Measurements from ENCODE around the gene ZBTB40.

The ZBTB40 gene

GRCh38 chr1:22545141-22545540 lies 93.5 kb downstream of the ZBTB40 start:
- H3K27me3 Mint-ChIP-seq (ENCODE audit: low read depth), result peaks cover 15% of the 10 kb centered on the region

GRCh38 chr1:22547186-22547817 lies 95.7 kb downstream of the ZBTB40 start:
- no peak for DNase-seq (ENCODE audit: low spot score)
- peaks cover 15% of the 10 kb centered on the region for H3K27me3 Mint-ChIP-seq (ENCODE audit: low read depth)
- no peak overlapping the region for H3K27ac Mint-ChIP-seq
- H3K4me1 Mint-ChIP-seq (ENCODE audit: low read depth), result no peaks in the 10 kb centered on the region
- H3K9me3 Mint-ChIP-seq, result no peaks in the 10 kb centered on the region
- no peak overlapping the region for H3K4me3 Mint-ChIP-seq
- H3K36me3 Mint-ChIP-seq (ENCODE audit: low read depth), result no peaks in the 10 kb centered on the region

More at GRCh38 chr1:22545141-22545540, 93.5 kb downstream of the ZBTB40 start:
- no peak for DNase-seq (ENCODE audit: low spot score)
- Mint-ChIP-seq H3K36me3 (ENCODE audit: low read depth) (no peaks in the 10 kb centered on the region), H3K4me1 (ENCODE audit: low read depth) (no peaks in the 10 kb centered on the region), H3K4me3 (no peak overlapping the region), H3K9me3 (no peaks in the 10 kb centered on the region), H3K27ac (no peak overlapping the region)

GRCh38 chr1:22547818-22548462 lies 96.3 kb downstream of the ZBTB40 start:
- Mint-ChIP-seq H3K36me3 (ENCODE audit: low read depth) (no peaks in the 10 kb centered on the region), H3K4me1 (ENCODE audit: low read depth) (no peaks in the 10 kb centered on the region), H3K4me3 (no peak overlapping the region), H3K27me3 (ENCODE audit: low read depth) (peaks cover 15% of the 10 kb centered on the region), H3K27ac (no peak overlapping the region), H3K9me3 (no peaks in the 10 kb centered on the region)
- DNase-seq (ENCODE audit: low spot score), result no peak

GRCh38 chr1:22550021-22550420 lies 98.4 kb downstream of the ZBTB40 start:
- no peaks in the 10 kb centered on the region for H3K9me3 Mint-ChIP-seq
- no peak overlapping the region for H3K4me3 Mint-ChIP-seq
- H3K27ac Mint-ChIP-seq, result no peak overlapping the region
- H3K27me3 Mint-ChIP-seq (ENCODE audit: low read depth), result peaks cover 15% of the 10 kb centered on the region
- H3K4me1 Mint-ChIP-seq (ENCODE audit: low read depth), result no peaks in the 10 kb centered on the region
- H3K36me3 Mint-ChIP-seq (ENCODE audit: low read depth), result no peaks in the 10 kb centered on the region
- DNase-seq (ENCODE audit: low spot score), result no peak

- H3K27ac Mint-ChIP-seq, result no peak overlapping the region
- H3K27me3 Mint-ChIP-seq (ENCODE audit: low read depth), result peaks cover 20% of the 10 kb centered on the region
- H3K36me3 Mint-ChIP-seq (ENCODE audit: low read depth), result no peaks in the 10 kb centered on the region
- DNase-seq (ENCODE audit: low spot score), result no peak
- H3K9me3 Mint-ChIP-seq, result no peaks in the 10 kb centered on the region
- no peak overlapping the region for H3K4me3 Mint-ChIP-seq
- no peaks in the 10 kb centered on the region for H3K4me1 Mint-ChIP-seq (ENCODE audit: low read depth)
Observed at GRCh38 chr1:22551591-22551990, 99.9 kb downstream of the ZBTB40 start.

GRCh38 chr1:22552021-22552420 lies 100.4 kb downstream of the ZBTB40 start:
- no peak overlapping the region for H3K27ac Mint-ChIP-seq
- H3K4me3 Mint-ChIP-seq, result no peak overlapping the region
- H3K36me3 Mint-ChIP-seq (ENCODE audit: low read depth), result no peaks in the 10 kb centered on the region
- peaks cover 20% of the 10 kb centered on the region for H3K27me3 Mint-ChIP-seq (ENCODE audit: low read depth)
- no peaks in the 10 kb centered on the region for H3K9me3 Mint-ChIP-seq
- DNase-seq (ENCODE audit: low spot score), result no peak
- H3K4me1 Mint-ChIP-seq (ENCODE audit: low read depth), result no peaks in the 10 kb centered on the region

- H3K36me3 Mint-ChIP-seq (ENCODE audit: low read depth), result no peaks in the 10 kb centered on the region
- H3K9me3 Mint-ChIP-seq, result no peaks in the 10 kb centered on the region
- H3K27ac Mint-ChIP-seq, result no peak overlapping the region
- H3K4me3 Mint-ChIP-seq, result no peak overlapping the region
- no peaks in the 10 kb centered on the region for H3K4me1 Mint-ChIP-seq (ENCODE audit: low read depth)
- DNase-seq (ENCODE audit: low spot score), result no peak
- peaks cover 14% of the 10 kb centered on the region for H3K27me3 Mint-ChIP-seq (ENCODE audit: low read depth)
Observed at GRCh38 chr1:22553104-22553880, 101.6 kb downstream of the ZBTB40 start.

- peaks cover 15% of the 10 kb centered on the region for H3K27me3 Mint-ChIP-seq (ENCODE audit: low read depth)
- H3K4me1 Mint-ChIP-seq (ENCODE audit: low read depth), result no peaks in the 10 kb centered on the region
- H3K36me3 Mint-ChIP-seq (ENCODE audit: low read depth), result no peaks in the 10 kb centered on the region
Observed at GRCh38 chr1:22553991-22554522, 102.4 kb downstream of the ZBTB40 start.

GRCh38 chr1:22555371-22555656 lies 103.7 kb downstream of the ZBTB40 start:
- Mint-ChIP-seq H3K27me3 (ENCODE audit: low read depth) (peaks cover 19% of the 10 kb centered on the region), H3K36me3 (ENCODE audit: low read depth) (no peaks in the 10 kb centered on the region), H3K4me1 (ENCODE audit: low read depth) (no peaks in the 10 kb centered on the region), H3K9me3 (no peaks in the 10 kb centered on the region), H3K4me3 (no peak overlapping the region), H3K27ac (no peak overlapping the region)
- no peak for DNase-seq (ENCODE audit: low spot score)

More at GRCh38 chr1:22553991-22554522, 102.4 kb downstream of the ZBTB40 start:
- DNase-seq (ENCODE audit: low spot score), result no peak
- H3K9me3 Mint-ChIP-seq, result no peaks in the 10 kb centered on the region
- H3K4me3 Mint-ChIP-seq, result no peak overlapping the region
- H3K27ac Mint-ChIP-seq, result no peak overlapping the region

- no peaks in the 10 kb centered on the region for H3K36me3 Mint-ChIP-seq (ENCODE audit: low read depth)
- no peaks in the 10 kb centered on the region for H3K4me1 Mint-ChIP-seq (ENCODE audit: low read depth)
- H3K4me3 Mint-ChIP-seq, result no peak overlapping the region
- DNase-seq (ENCODE audit: low spot score), result no peak
- H3K27me3 Mint-ChIP-seq (ENCODE audit: low read depth), result peaks cover 25% of the 10 kb centered on the region
- no peaks in the 10 kb centered on the region for H3K9me3 Mint-ChIP-seq
- H3K27ac Mint-ChIP-seq, result no peak overlapping the region
Observed at GRCh38 chr1:22556391-22557104, 104.9 kb downstream of the ZBTB40 start.

GRCh38 chr1:22557341-22557950 lies 105.8 kb downstream of the ZBTB40 start:
- Mint-ChIP-seq H3K4me1 (ENCODE audit: low read depth) (no peaks in the 10 kb centered on the region), H3K9me3 (no peaks in the 10 kb centered on the region), H3K27ac (no peak overlapping the region), H3K27me3 (ENCODE audit: low read depth) (peaks cover 34% of the 10 kb centered on the region), H3K4me3 (no peak overlapping the region), H3K36me3 (ENCODE audit: low read depth) (no peaks in the 10 kb centered on the region)
- no peak for DNase-seq (ENCODE audit: low spot score)

- Mint-ChIP-seq H3K27me3 (ENCODE audit: low read depth) (peaks cover 39% of the 10 kb centered on the region), H3K4me3 (no peak within 1 kb of the TSS), H3K27ac (no peak within 1 kb of the TSS), H3K9me3 (no peaks in the 10 kb centered on the region), H3K4me1 (ENCODE audit: low read depth) (no peaks in the 10 kb centered on the region), H3K36me3 (ENCODE audit: low read depth) (no peaks in the 10 kb centered on the region)
- DNase-seq (ENCODE audit: low spot score), result no peak
Observed at GRCh38 chr1:22562584-22563583, 111.2 kb downstream of the ZBTB40 start, which contains the start of gene EPHA8. Gene EPHA8, plus strand, starts transcription at chr1:22563489. Its CDS starts 147 bp downstream, at chr1:22563636.
